Sigmoid colon (tissue), 4 donors: Measurements from ENCODE around the gene CKS2.

Source experiments
- CTCF ChIP-seq, 4 experiments: fragments of 450-650 bp in 3 of 4; fragments of 200-600 bp in 1 of 4; IDR thresholded peaks; one replicate each; pipeline ENCODE4 v1.5.1; 2016 to 2019; ENCODE audit warnings: antibody characterized with exemption in 4 of 4, mild to moderate bottlenecking in 3 of 4, moderate library complexity in 2 of 4
- EP300 ChIP-seq, 4 donors: sonication (generic); formaldehyde crosslinking; IDR thresholded peaks; one replicate each; pipeline ENCODE4 v1.6.1; 2017; ENCODE audit warnings: antibody characterized with exemption in 4 of 4
- POLR2A ChIP-seq, 2 donors: fragments of 450-650 bp; IDR thresholded peaks; one replicate each; pipeline ENCODE4 v1.6.1; 2016; ENCODE audit warnings: antibody characterized with exemption in 2 of 2, mild to moderate bottlenecking in 2 of 2, moderate library complexity in 2 of 2

GRCh38 chr9:89349607-89350006 lies 38.6 kb downstream of the CKS2 start:
- TF ChIP-seq CTCF (IDR thresholded peaks at IDR 0.05) (no peak), POLR2A (IDR thresholded peaks at IDR 0.05) (no peak), EP300 (IDR thresholded peaks at IDR 0.05) (no peak)
